GM10266 (cell line): ENCODE measurements around the gene MFN2.

Source experiments
- DNase-seq: peaks from one replicate; pipeline ENCODE4 v3.0.0; 2012; ENCODE audit errors: extremely low spot score
- TF ChIP-seq, protein P1 (sequence below): IDR thresholded peaks from 2 replicates; pipeline ENCODE4 v1.5.1; 2012; ENCODE audit warnings: mild to moderate bottlenecking, low read depth; ENCODE audit not compliant: control insufficient read depth, insufficient read depth; ENCODE audit errors: missing control alignments

The MFN2 gene

DNA sequence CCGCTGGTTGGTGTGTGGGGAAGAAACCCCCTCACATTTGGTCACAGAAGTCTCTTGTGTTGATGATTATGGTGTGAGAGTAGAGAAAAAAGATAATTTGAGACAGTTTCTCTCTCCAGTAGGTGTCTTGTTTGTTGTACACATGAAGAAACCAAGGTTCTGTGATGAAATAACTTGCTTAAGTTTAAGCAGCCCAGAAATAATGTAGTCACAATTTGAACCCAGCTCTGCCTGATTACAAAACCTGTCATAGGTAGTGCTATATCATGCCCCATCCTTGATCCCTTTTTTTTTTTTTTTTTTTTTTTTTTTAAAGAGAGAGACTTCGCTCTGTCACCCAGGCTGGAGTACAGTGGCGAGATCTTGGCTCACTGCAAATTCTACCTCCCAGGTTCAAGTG lies 4.9 kb downstream of the MFN2 start:
- TF ChIP-seq, protein P1, sequence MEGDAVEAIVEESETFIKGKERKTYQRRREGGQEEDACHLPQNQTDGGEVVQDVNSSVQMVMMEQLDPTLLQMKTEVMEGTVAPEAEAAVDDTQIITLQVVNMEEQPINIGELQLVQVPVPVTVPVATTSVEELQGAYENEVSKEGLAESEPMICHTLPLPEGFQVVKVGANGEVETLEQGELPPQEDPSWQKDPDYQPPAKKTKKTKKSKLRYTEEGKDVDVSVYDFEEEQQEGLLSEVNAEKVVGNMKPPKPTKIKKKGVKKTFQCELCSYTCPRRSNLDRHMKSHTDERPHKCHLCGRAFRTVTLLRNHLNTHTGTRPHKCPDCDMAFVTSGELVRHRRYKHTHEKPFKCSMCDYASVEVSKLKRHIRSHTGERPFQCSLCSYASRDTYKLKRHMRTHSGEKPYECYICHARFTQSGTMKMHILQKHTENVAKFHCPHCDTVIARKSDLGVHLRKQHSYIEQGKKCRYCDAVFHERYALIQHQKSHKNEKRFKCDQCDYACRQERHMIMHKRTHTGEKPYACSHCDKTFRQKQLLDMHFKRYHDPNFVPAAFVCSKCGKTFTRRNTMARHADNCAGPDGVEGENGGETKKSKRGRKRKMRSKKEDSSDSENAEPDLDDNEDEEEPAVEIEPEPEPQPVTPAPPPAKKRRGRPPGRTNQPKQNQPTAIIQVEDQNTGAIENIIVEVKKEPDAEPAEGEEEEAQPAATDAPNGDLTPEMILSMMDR, result no peak
- DNase-seq, result no peak

DNA sequence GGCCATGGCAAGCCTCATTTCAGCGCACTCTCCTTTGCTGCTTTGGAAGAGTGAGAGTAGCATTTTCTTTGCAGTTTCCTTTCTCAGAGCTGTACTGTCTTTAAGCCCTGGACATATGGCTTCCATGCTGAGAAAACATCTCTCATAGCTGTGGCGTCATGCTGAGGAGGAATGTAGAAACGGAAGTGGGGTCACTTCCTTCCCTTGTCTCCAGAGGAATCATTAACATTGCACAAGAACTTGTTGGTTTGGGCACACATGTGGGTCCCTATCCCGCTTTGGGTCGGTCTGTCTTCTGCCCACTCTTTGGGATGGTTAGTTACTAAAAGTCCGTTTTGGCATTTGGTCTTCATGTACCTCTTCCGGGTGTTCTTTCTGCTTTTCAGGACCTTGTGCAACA lies 5.6 kb downstream of the MFN2 start:
- TF ChIP-seq, protein P1, result no peak
- no peak for DNase-seq

DNA sequence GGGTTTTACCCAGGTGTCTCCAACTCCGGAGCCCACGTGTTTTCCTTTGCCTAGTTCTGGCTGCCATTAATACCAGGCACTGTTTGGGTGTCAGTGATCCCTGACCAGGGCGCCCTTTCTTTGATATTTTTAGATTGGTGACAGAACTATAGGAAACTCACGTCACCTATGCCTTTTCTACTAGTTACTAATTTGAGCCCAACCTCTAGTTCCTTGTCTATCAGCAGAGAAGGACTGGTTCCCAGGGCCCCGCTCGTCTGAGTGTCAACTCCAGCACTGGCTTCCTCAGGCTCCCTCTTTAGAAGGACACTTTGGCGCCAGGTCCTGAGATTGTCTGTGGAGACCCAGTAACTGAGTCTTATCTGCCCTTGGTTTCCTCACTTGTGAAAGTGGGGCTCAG lies 9.4 kb downstream of the MFN2 start:
- TF ChIP-seq, protein P1, result no peak
- no peak for DNase-seq

DNA sequence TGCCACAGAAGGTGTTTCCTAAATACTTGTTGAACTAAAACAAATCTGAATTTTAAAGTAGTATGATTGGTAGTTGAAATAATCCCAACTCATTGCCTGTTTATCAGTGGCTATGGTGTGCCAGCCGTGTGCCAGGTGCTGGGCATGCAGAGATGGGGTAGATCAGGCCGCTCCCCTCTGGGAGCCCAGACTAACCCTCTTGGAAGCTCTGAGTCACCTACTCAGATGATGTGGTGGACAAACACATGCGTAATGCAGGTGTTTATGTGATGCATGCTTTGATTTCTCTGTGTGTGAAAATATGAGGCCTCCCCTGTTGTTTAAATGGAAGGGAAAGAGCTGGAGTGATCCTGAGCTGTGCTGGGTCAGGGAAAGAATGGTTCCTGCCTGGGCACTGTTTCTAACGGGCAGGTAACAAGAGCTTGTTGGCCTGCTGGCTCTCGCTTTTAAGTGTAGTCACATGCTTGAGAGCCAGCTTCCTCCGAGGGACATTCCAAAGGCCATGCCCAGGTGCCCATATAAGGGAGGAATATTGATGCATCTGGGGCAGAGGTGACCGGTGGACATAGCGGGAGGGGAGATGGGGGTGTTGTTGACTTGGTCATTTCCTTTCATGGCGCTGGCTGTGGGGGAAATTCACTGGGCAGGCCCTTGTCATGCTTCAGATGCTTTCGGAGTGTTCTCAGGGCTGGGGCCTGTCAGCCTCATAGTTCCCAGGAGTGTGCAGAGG lies 10.2 kb downstream of the MFN2 start:
- DNase-seq, result no peak
- TF ChIP-seq, protein P1, result no peak

DNA sequence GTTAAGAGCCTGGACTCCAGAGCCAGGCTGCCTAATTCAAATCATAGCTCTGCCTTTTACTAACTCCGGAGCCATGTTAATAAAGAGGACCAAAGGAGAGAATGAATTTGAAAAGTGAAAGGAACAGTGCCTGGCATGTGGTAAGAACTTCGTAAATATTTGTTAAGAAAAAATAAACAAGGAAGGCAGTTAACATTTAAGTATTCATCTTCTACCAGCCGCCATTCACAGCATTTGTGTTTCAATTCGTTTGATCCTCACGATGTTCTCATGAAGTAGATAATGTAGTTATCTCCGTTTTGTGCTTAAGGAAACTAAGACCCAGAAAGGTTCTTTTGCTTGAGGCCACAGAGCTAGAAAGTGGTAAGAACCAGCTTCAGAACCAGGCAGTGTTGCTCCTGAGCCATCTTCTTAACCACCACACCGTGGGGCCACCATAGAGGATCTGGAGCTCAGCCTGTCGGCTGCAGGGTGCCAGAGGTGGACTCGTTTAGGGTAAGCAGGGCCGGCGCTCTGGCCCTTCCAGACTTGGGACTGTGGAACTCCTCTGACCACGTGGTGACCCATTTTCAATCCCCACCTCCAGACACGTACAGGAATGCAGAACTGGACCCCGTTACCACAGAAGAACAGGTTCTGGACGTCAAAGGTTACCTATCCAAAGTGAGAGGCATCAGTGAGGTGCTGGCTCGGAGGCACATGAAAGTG lies 11.9 kb downstream of the MFN2 start:
- no peak for DNase-seq
- TF ChIP-seq, protein P1, result no peak

DNA sequence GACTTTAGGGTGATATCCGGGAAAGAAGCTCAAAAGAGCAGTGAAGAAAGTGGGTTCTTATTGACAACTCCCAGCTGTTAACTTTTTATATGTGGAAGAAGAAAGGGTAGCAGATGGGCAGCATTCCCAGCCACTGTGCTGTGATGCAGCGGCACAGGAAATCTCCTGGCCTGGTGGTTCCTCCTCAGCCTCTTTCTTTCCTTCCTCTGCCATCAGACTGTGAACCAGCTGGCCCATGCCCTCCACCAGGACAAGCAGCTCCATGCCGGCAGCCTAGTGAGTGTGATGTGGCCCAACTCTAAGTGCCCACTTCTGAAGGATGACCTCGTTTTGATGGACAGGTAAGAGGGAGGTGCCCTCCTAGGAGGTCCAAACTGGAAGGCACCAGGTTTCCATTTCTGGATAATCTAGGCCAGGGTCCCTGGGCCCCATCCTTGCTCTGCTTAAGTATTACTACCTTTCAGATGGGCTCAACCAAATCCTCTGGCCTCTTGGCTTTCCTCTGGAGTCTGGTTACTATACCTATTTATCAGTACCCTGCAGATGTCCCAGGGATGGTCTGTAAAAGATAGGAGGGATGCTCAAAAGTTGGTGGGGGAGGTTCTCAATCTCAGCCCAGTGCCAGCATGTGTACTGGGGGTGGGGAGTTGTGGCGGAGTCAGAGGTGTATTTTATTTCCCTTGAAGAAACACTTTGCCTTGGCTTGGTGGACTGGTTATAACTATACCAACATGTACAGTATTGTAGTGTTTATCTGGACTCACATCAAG lies 17.0 kb downstream of the MFN2 start:
- no peak for DNase-seq
- TF ChIP-seq, protein P1, result no peak
